ENCODE data around the gene PTPDC1.

GRCh38 chr9:94142353-94142752, 58.1 kb downstream of the PTPDC1 start:
- no peak for TF ChIP-seq CTCF (IDR thresholded peaks at IDR 0.05 in 4 of 5, conservative IDR thresholded peaks at IDR 0.05 in 1 of 5)
- TF ChIP-seq POLR2A (IDR thresholded peaks at IDR 0.05), result no peak
